Esophagus squamous epithelium (tissue), 5 donors: ENCODE data around the gene FYN. TPM values are rescaled to one million over a fixed set of nuclear protein-coding genes. Genes with fewer than 3 reads are reported as not detected.

Experiments
- DNase-seq: peaks from one replicate; lab custom pipeline; 2025; lab: John Stamatoyannopoulos, UW
- H3K27ac ChIP-seq, 4 donors: fragments of 200-600 bp; sonication (generic); one replicate each; pipeline ENCODE4 v1.5.1; 2016 to 2019; ENCODE audit warnings: mild to moderate bottlenecking in 1 of 4
- H3K27me3 ChIP-seq, 4 donors: fragments of 200-600 bp; sonication (generic); 1 replicate in 3 of 4; 2 replicates in 1 of 4; pipeline versions ENCODE4 v1.5.1 to v1.6.0; 2017 to 2021; ENCODE audit warnings: antibody characterized with exemption in 1 of 4
- H3K36me3 ChIP-seq, 3 donors: fragments of 200-600 bp; sonication (generic); one replicate each; pipeline ENCODE4 v1.5.1; 2016 to 2019
- H3K4me1 ChIP-seq, 3 donors: fragments of 200-600 bp; sonication (generic); one replicate each; pipeline ENCODE4 v1.5.1; 2017 to 2019
- H3K4me3 ChIP-seq, 4 donors: fragments of 200-600 bp; sonication (generic); 1 replicate in 3 of 4; 2 replicates in 1 of 4; pipeline ENCODE4 v1.5.1; 2016 to 2019; ENCODE audit warnings: mild to moderate bottlenecking in 2 of 4, moderate library complexity in 1 of 4
- H3K9me3 ChIP-seq, 3 donors: fragments of 200-600 bp; sonication (generic); one replicate each; pipeline ENCODE4 v1.5.1; 2016 to 2019
- POLR2A ChIP-seq, 4 donors: fragments of 450-650 bp; IDR thresholded peaks; one replicate each; pipeline ENCODE4 v1.6.1; 2017; ENCODE audit warnings: antibody characterized with exemption in 4 of 4, mild to moderate bottlenecking in 4 of 4, moderate library complexity in 3 of 4
- WGBS, 2 donors: methylation state at CpG; one replicate each; pipeline ENCODE4 v1.1.5; 2018; 5-methylcytosine and 5-hydroxymethylcytosine counted together
- intact Hi-C: fragments of 100-400 bp; cut with DNase I; formaldehyde crosslinking; loops from one replicate; pipeline ENCODE4 v1.15.0; 2022
- total RNA-seq, 4 donors: library from RNA; depleted of rRNA; stranded (reverse); fragments of >200 nt; gene quantifications; one replicate each; pipeline ENCODE4 v1.1.0, GENCODE V29; 2016
- TF ChIP-seq, protein P1 (sequence below), 6 experiments: fragments of 450-650 bp in 4 of 6; fragments of 200-600 bp in 2 of 6; sonication (generic) in 2 of 6; IDR thresholded peaks; one replicate each; pipeline ENCODE4 v1.5.1; 2016 to 2019; ENCODE audit warnings: antibody characterized with exemption in 6 of 6, mild to moderate bottlenecking in 4 of 6, moderate library complexity in 4 of 6
- donor health status: DM: yes; HTN: yes; CAD: no.

Gene FYN
- total RNA-seq, 4 donors from 2014 or later: 11.8 to 54.6 (median 21.4) TPM

GRCh38 chr6:111718326-111718725 lies 154.9 kb downstream of the FYN start:
- no peaks in the 10 kb centered on the region for H3K9me3 ChIP-seq
- no peak for DNase-seq
- no peak overlapping the region for H3K27ac ChIP-seq
- peaks cover 0 to 19% (median 0%) of the 10 kb centered on the region in 3 donors for H3K36me3 ChIP-seq
- 70 to 100% methylated on average over 1 to 3 of the region's 3 CpGs for WGBS, 2 donors
- intact Hi-C loops: no loop called here
- H3K4me1 ChIP-seq: peaks cover 0 to 33% (median 0%) of the 10 kb centered on the region in 3 donors
- no peak for TF ChIP-seq POLR2A (IDR thresholded peaks at IDR 0.05)
- TF ChIP-seq, protein P1, sequence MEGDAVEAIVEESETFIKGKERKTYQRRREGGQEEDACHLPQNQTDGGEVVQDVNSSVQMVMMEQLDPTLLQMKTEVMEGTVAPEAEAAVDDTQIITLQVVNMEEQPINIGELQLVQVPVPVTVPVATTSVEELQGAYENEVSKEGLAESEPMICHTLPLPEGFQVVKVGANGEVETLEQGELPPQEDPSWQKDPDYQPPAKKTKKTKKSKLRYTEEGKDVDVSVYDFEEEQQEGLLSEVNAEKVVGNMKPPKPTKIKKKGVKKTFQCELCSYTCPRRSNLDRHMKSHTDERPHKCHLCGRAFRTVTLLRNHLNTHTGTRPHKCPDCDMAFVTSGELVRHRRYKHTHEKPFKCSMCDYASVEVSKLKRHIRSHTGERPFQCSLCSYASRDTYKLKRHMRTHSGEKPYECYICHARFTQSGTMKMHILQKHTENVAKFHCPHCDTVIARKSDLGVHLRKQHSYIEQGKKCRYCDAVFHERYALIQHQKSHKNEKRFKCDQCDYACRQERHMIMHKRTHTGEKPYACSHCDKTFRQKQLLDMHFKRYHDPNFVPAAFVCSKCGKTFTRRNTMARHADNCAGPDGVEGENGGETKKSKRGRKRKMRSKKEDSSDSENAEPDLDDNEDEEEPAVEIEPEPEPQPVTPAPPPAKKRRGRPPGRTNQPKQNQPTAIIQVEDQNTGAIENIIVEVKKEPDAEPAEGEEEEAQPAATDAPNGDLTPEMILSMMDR (IDR thresholded peaks at IDR 0.05): no peak
- no peaks in the 10 kb centered on the region for H3K27me3 ChIP-seq
- H3K4me3 ChIP-seq: no peak overlapping the region

GRCh38 chr6:111717621-111718020 lies 155.6 kb downstream of the FYN start:
- H3K4me3 ChIP-seq: no peak overlapping the region
- DNase-seq: no peak
- TF ChIP-seq, protein P1 (IDR thresholded peaks at IDR 0.05): no peak
- no peak for TF ChIP-seq POLR2A (IDR thresholded peaks at IDR 0.05)
- H3K9me3 ChIP-seq: no peaks in the 10 kb centered on the region
- H3K27me3 ChIP-seq: no peaks in the 10 kb centered on the region
- 95 to 100% methylated on average over 1 to 4 of the region's 4 CpGs for WGBS, 2 donors
- peaks cover 0 to 24% (median 0%) of the 10 kb centered on the region in 3 donors for H3K36me3 ChIP-seq
- intact Hi-C loops: no loop called here
- peaks cover 0 to 32% (median 0%) of the 10 kb centered on the region in 3 donors for H3K4me1 ChIP-seq
- no peak overlapping the region for H3K27ac ChIP-seq

- intact Hi-C loops: no loop called here
- H3K4me1 ChIP-seq: peaks cover 0 to 31% (median 4%) of the 10 kb centered on the region in 3 donors
- no peak for DNase-seq
- H3K9me3 ChIP-seq: no peaks in the 10 kb centered on the region
- TF ChIP-seq, protein P1 (IDR thresholded peaks at IDR 0.05): no peak
- no peak for TF ChIP-seq POLR2A (IDR thresholded peaks at IDR 0.05)
- WGBS, 2 donors: 65 to 81% methylated on average over 3 of the region's 3 CpGs
- no peak overlapping the region for H3K27ac ChIP-seq
- no peak overlapping the region for H3K4me3 ChIP-seq
- no peaks in the 10 kb centered on the region for H3K27me3 ChIP-seq
- peaks cover 0 to 24% (median 0%) of the 10 kb centered on the region in 3 donors for H3K36me3 ChIP-seq
Observed at GRCh38 chr6:111716325-111716724, 156.9 kb downstream of the FYN start.

DNA sequence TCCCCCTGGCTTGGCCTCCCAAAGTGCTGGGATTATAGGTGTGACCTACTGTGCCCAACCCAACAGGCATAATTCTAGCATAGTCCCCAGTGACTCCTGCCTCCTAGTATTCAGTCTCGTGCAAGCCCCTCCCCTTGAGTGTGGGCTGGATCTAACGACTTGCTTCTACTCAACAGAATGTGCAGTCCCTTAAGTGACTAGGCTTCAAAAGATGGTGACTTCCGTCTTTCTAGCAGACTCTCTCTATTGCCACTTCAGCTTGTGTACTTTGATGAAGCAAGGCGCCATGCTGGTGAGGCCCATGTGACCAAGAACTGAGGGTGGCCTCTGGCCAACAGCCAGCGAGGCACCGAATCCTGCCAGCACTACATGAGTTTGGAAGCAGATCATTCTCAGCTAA lies 157.9 kb downstream of the FYN start:
- peaks cover 0 to 32% (median 13%) of the 10 kb centered on the region in 3 donors for H3K4me1 ChIP-seq
- TF ChIP-seq, protein P1 (IDR thresholded peaks at IDR 0.05): no peak
- TF ChIP-seq POLR2A (IDR thresholded peaks at IDR 0.05): no peak
- H3K36me3 ChIP-seq: peaks cover 0 to 24% (median 0%) of the 10 kb centered on the region in 3 donors
- H3K27me3 ChIP-seq: no peaks in the 10 kb centered on the region
- intact Hi-C loops: no loop called here
- H3K4me3 ChIP-seq: no peak overlapping the region
- no peak for DNase-seq
- WGBS, 2 donors: 72 to 76% methylated on average over 2 to 6 of the region's 6 CpGs
- H3K27ac ChIP-seq: no peak overlapping the region
- H3K9me3 ChIP-seq: no peaks in the 10 kb centered on the region

GRCh38 chr6:111714416-111715270 lies 158.6 kb downstream of the FYN start:
- no peak for DNase-seq
- H3K4me3 ChIP-seq: no peak overlapping the region
- WGBS, 2 donors: 78 to 79% methylated on average over 10 of the region's 10 CpGs
- intact Hi-C loops: loop anchor here (5.0 kb wide), 1 partner anchor 283 kb away; no protein-coding TSS in a partner anchor
- H3K27ac ChIP-seq: no peak overlapping the region
- peaks cover 0 to 36% (median 17%) of the 10 kb centered on the region in 3 donors for H3K4me1 ChIP-seq
- H3K36me3 ChIP-seq: peaks cover 0 to 24% (median 0%) of the 10 kb centered on the region in 3 donors
- no peaks in the 10 kb centered on the region for H3K27me3 ChIP-seq
- no peaks in the 10 kb centered on the region for H3K9me3 ChIP-seq
- TF ChIP-seq, protein P1 (IDR thresholded peaks at IDR 0.05): no peak
- TF ChIP-seq POLR2A (IDR thresholded peaks at IDR 0.05): no peak
